Activated B cell treated with CpG ODN at 0.5 μM for 24 hours (primary cell): ENCODE measurements around the gene NTNG2. TPM values are rescaled to one million over a fixed set of nuclear protein-coding genes. Genes with fewer than 3 reads are reported as not detected.

Experiments used
- ATAC-seq: fragments of 200-7000 bp; cut with Tn5 transposase; one replicate; pipeline ENCODE4 v1.10.0; 2021; ENCODE audit warnings: low read depth, mild to moderate bottlenecking, moderate library complexity
- CTCF ChIA-PET: fragments of 350-600 bp; sonication (Branson Sonifier 250); formaldehyde crosslinking; loops from one replicate; lab custom pipeline; 2021; ENCODE audit warnings: antibody characterized with exemption; lab: Charles Lee
- POLR2A ChIA-PET: fragments of 350-600 bp; sonication (Branson Sonifier 250); formaldehyde crosslinking; loops from one replicate; lab custom pipeline; 2021; ENCODE audit warnings: antibody characterized with exemption; lab: Charles Lee
- DNase-seq: peaks from one replicate; pipeline ENCODE4 v3.0.0; 2022
- H3K27ac Mint-ChIP-seq: one replicate; pipeline ENCODE4 v1.8.0; 2020; ENCODE audit warnings: mixed read lengths
- H3K27me3 Mint-ChIP-seq: one replicate; pipeline ENCODE4 v1.8.0; 2021; ENCODE audit warnings: mixed read lengths
- H3K36me3 Mint-ChIP-seq: one replicate; pipeline ENCODE4 v1.8.0; 2021; ENCODE audit warnings: low read depth, mixed read lengths
- H3K4me1 Mint-ChIP-seq: one replicate; pipeline ENCODE4 v1.8.0; 2021; ENCODE audit warnings: mixed read lengths
- H3K4me3 Mint-ChIP-seq: one replicate; pipeline ENCODE4 v1.8.0; 2020; ENCODE audit warnings: mild to moderate bottlenecking, mixed read lengths
- H3K9me3 Mint-ChIP-seq: one replicate; pipeline ENCODE4 v1.8.0; 2020; ENCODE audit warnings: mixed read lengths
- intact Hi-C: fragments of 100-400 bp; cut with micrococcal nuclease; formaldehyde crosslinking; loops from one replicate; pipeline ENCODE4 v1.15.1; 2024
- total RNA-seq: library from RNA; stranded (reverse); gene quantifications from 2 replicates; pipeline ENCODE4 v1.2.3, GENCODE V29; 2022
- TF ChIP-seq, protein P1 (sequence below): fragments of 200-600 bp; IDR thresholded peaks from one replicate; pipeline ENCODE4 v1.8.0; 2022; ENCODE audit warnings: antibody characterized with exemption, mild to moderate bottlenecking

The NTNG2 gene
- total RNA-seq, 1 donor from 2014 or later = 3.1 TPM

DNA sequence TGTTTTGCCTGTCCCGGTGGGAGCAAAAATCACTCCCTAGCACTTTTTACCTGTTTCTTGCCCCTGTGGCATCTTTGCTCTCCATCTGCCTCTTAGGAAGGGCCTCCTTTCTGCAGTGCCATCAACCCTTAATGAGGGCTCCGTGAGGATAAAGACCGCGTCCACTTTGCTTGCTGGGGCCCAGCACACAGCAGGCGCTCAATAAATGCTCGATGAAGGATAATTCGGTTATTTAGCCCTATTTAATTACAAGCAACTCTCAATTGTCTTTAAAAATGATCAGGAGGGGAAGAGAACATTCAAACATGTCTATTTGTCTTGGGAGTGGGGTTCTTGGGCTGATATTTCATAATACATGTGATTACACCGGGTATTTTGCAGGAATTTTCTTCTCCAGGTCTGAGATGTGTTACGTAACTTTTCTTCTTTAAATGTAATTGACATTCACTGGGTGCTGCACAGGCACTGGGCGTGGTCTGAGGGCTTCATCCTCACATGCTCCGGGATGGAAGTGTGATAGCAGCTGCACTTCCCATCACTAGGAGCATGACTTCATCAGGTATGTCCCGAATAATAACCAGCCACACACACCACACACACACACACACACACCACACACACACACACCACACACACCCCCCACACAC is 19.8 kb upstream of the NTNG2 start:
- H3K27me3 Mint-ChIP-seq = peaks cover 65% of the 10 kb centered on the region

DNA sequence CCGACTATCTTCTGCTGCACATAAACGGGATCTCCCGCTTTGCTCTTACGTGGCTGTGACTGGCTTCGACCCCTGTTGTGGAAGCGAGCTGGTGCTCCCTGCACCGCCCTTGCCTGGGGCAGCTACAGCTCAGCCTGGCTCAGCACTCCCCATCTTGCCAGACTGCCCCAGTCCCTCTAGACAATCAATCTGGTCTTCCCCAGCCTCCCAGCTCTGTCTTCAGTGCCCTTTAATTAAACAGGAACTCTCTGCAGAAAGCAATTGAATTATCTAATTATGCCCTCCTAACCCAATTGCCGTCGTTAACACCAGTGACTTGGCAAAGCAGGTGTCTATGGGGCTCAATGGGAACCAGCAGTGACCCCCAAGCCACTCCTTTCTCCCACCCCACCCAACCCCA is 18.9 kb upstream of the NTNG2 start:
- no peaks in the 10 kb centered on the region for H3K9me3 Mint-ChIP-seq
- peaks cover 9% of the 10 kb centered on the region for H3K4me1 Mint-ChIP-seq
- H3K27me3 Mint-ChIP-seq = peaks cover 60% of the 10 kb centered on the region
- H3K36me3 Mint-ChIP-seq = no peaks in the 10 kb centered on the region
- ATAC-seq (no peak), DNase-seq (no peak)
- ChIA-PET POLR2A (interaction anchor here (0.7 kb wide), 1 partner anchor 103 kb away, joined by 3 read pairs; no protein-coding TSS in a partner anchor), CTCF (no interaction called here)
- H3K27ac Mint-ChIP-seq = no peak overlapping the region
- no peak overlapping the region for H3K4me3 Mint-ChIP-seq
- TF ChIP-seq, protein P1, sequence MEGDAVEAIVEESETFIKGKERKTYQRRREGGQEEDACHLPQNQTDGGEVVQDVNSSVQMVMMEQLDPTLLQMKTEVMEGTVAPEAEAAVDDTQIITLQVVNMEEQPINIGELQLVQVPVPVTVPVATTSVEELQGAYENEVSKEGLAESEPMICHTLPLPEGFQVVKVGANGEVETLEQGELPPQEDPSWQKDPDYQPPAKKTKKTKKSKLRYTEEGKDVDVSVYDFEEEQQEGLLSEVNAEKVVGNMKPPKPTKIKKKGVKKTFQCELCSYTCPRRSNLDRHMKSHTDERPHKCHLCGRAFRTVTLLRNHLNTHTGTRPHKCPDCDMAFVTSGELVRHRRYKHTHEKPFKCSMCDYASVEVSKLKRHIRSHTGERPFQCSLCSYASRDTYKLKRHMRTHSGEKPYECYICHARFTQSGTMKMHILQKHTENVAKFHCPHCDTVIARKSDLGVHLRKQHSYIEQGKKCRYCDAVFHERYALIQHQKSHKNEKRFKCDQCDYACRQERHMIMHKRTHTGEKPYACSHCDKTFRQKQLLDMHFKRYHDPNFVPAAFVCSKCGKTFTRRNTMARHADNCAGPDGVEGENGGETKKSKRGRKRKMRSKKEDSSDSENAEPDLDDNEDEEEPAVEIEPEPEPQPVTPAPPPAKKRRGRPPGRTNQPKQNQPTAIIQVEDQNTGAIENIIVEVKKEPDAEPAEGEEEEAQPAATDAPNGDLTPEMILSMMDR = no peak
- intact Hi-C loops = no loop called here

More for the DNA sequence above, 19.8 kb upstream of the NTNG2 start:
- Mint-ChIP-seq H3K4me3 (peak overlapping the region; percentile 70), H3K9me3 (no peaks in the 10 kb centered on the region), H3K36me3 (no peaks in the 10 kb centered on the region), H3K27ac (no peak overlapping the region), H3K4me1 (peaks cover 9% of the 10 kb centered on the region)
- TF ChIP-seq, protein P1 = no peak
- ChIA-PET POLR2A (interaction anchor here (0.7 kb wide), 1 partner anchor 104 kb away, joined by 3 read pairs; no protein-coding TSS in a partner anchor), CTCF (no interaction called here)
- intact Hi-C loops = no loop called here
- ATAC-seq (no peak), DNase-seq (no peak)

DNA sequence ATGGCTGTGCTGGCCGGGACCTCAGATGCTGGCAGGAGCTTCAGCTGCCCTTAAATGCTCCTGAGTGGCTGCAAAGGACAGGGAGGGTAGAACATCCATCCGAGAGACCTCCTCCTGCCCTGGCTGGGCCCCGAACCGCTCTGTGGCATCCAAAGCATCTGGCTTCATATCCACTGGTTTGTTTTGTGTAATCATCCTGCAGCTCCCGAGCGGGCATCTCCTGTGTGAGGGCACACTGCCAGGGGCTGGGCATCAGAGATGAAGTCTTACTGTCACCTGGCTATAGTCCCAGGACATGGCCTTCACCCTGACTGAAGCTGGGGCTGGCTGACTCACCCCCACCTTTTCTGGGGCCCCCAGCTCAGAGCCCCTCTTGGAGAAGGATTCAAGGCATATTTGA is 18.5 kb upstream of the NTNG2 start:
- Mint-ChIP-seq H3K4me3 (no peak overlapping the region), H3K9me3 (no peaks in the 10 kb centered on the region), H3K27ac (no peak overlapping the region), H3K4me1 (peaks cover 9% of the 10 kb centered on the region), H3K36me3 (no peaks in the 10 kb centered on the region), H3K27me3 (peaks cover 62% of the 10 kb centered on the region)
- DNase-seq (no peak), ATAC-seq (no peak)
- POLR2A ChIA-PET = no interaction called here
- intact Hi-C loops = no loop called here
- CTCF ChIA-PET = no interaction called here
- TF ChIP-seq, protein P1 = no peak

DNA sequence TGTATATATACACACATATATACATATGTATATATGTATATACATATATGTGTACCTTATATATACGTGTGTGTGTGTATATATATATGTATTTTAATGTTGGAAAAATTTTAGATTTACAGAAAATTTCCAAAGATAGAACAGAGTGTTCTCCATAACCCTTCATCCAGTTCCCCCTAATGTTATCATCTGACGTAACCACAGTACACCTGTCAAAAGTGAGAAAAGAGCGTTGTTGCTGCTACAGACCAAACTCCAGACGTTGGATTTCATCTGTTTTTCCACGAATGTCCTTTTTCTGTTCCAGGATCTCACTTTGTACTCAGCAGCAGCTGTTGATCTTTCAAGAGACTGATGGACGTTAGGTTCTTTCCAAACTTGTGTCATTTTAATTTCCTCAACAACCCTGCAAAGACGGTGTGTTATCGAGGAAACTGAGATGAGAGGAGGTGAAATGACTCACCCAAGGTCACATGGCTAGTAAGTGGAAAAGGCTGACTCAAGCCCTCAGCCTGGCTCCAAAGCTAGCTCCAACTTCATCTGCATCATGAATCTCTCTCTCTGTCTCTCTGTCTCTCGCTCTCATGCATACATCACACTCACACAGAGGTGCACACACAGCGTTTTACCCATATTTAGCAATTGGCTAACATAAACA is 17.0 kb upstream of the NTNG2 start:
- Mint-ChIP-seq H3K4me1 (peaks cover 9% of the 10 kb centered on the region), H3K27ac (no peak overlapping the region), H3K27me3 (peaks cover 63% of the 10 kb centered on the region), H3K9me3 (no peaks in the 10 kb centered on the region), H3K36me3 (no peaks in the 10 kb centered on the region), H3K4me3 (no peak overlapping the region)
- intact Hi-C loops = no loop called here
- CTCF ChIA-PET = no interaction called here
- no peak for ATAC-seq
- TF ChIP-seq, protein P1 = no peak
- no peak for DNase-seq
- POLR2A ChIA-PET = no interaction called here

DNA sequence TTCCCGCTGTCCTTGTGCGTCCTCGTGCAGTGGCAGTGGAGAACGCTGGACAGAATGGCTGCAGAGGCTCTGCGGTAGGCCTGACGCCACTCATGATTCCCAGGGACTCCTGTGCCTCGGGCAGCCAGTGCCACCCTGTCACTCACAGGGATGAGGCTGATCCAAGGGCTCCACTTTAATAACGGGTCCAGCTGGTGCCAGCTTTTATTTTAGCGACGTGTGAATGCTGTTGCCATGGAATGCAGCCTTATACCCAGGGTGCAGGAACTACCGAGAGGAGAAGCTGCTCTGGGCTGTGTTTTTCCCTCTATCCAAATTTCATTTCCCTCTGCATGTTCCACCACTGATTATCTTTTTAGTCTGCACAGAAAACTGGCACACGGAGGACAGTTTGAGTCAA is 15.8 kb upstream of the NTNG2 start:
- no peak overlapping the region for H3K4me3 Mint-ChIP-seq
- ATAC-seq (no peak), DNase-seq (no peak)
- no peaks in the 10 kb centered on the region for H3K9me3 Mint-ChIP-seq
- peaks cover 9% of the 10 kb centered on the region for H3K4me1 Mint-ChIP-seq
- no peak overlapping the region for H3K27ac Mint-ChIP-seq
- no peaks in the 10 kb centered on the region for H3K36me3 Mint-ChIP-seq
- ChIA-PET POLR2A (no interaction called here), CTCF (no interaction called here)
- intact Hi-C loops = no loop called here
- TF ChIP-seq, protein P1 = no peak
- H3K27me3 Mint-ChIP-seq = peaks cover 57% of the 10 kb centered on the region
